GM12878 (cell line): ENCODE measurements around the gene ATP5ME. TPM values are rescaled to one million over a fixed set of nuclear protein-coding genes. Genes with fewer than 3 reads are reported as not detected.

Experiments used
- BMI1 ChIP-seq: fragments of 450-650 bp; IDR thresholded peaks from 2 replicates; pipeline ENCODE4 v1.6.1; 2016; ENCODE audit warnings: mild to moderate bottlenecking, moderate library complexity, borderline replicate concordance
- GABPA ChIP-seq: IDR thresholded peaks from 2 replicates; pipeline ENCODE4 v1.6.1; 2014; ENCODE audit warnings: antibody characterized with exemption, low read depth, mild to moderate bottlenecking, inconsistent platforms
- KLF5 ChIP-seq: fragments of 450-650 bp; IDR thresholded peaks from 2 replicates; pipeline ENCODE4 v1.6.1; 2014; ENCODE audit warnings: mild to moderate bottlenecking; ENCODE audit not compliant: partially characterized antibody
- LARP7 ChIP-seq: fragments of 450-650 bp; IDR thresholded peaks from 2 replicates; pipeline ENCODE4 v1.6.1; 2017; ENCODE audit warnings: mild to moderate bottlenecking
- NBN ChIP-seq: fragments of 450-650 bp; IDR thresholded peaks from 2 replicates; pipeline ENCODE4 v1.6.1; 2016
- NR2F1 ChIP-seq: fragments of 450-650 bp; conservative IDR thresholded peaks from 2 replicates; pipeline ENCODE4 v1.6.1; 2017; ENCODE audit warnings: mild to moderate bottlenecking
- NRF1 ChIP-seq: conservative IDR thresholded peaks from 2 replicates; pipeline ENCODE4 v1.6.1; 2011; ENCODE audit warnings: mild to moderate bottlenecking, low read depth, low read length, improper control_type of control experiment
- PML ChIP-seq: IDR thresholded peaks from 2 replicates; pipeline ENCODE4 v1.6.1; 2012; ENCODE audit warnings: low read length, inconsistent platforms
- RAD21 ChIP-seq: IDR thresholded peaks from 2 replicates; pipeline ENCODE4 v1.6.1; 2011; ENCODE audit warnings: mild to moderate bottlenecking, low read depth, low read length, moderate library complexity; ENCODE audit not compliant: insufficient read depth
- REST ChIP-seq: IDR thresholded peaks from 2 replicates; pipeline ENCODE4 v1.6.1; 2012; ENCODE audit warnings: mild to moderate bottlenecking, low read depth, low read length
- SREBF1 ChIP-seq: IDR thresholded peaks from 2 replicates; pipeline ENCODE4 v1.6.1; 2012; ENCODE audit warnings: mild to moderate bottlenecking, low read length
- SUPT20H ChIP-seq: IDR thresholded peaks from 2 replicates; pipeline ENCODE4 v1.6.1; 2011; ENCODE audit warnings: low read depth, mild to moderate bottlenecking, low read length, moderate library complexity, borderline replicate concordance; ENCODE audit not compliant: control insufficient read depth
- ZBTB11 ChIP-seq: fragments of 450-650 bp; formaldehyde crosslinking; IDR thresholded peaks from 2 replicates; pipeline ENCODE4 v1.5.0; 2022; ENCODE audit warnings: mild to moderate bottlenecking, missing genetic modification characterization
- ZZZ3 ChIP-seq: IDR thresholded peaks from 2 replicates; pipeline ENCODE4 v1.6.1; 2011; ENCODE audit warnings: low read depth; ENCODE audit not compliant: control insufficient read depth, insufficient read length
- polyA plus RNA-seq, 11 experiments: library from polyadenylated mRNA; depleted of rRNA in 4 of 11; unstranded in 6 of 11; stranded (reverse) in 5 of 11; fragments of >200 nt; fragmentation: Nextera tagmentation in 4 of 11; fragmentation: Illumina TruSeq in 1 of 11; extraction: Ambion mirVana in 4 of 11; extraction: Trizol in 1 of 11; gene quantifications; 1 replicate in 1 of 11; 2 replicates in 10 of 11; pipeline versions ENCODE4 v1.2.1 to v1.2.3, GENCODE V29; 2011 to 2016; ENCODE audit warnings: inconsistent platforms in 2 of 11, missing spikeins in 2 of 11, low read depth in 1 of 11
- total RNA-seq, 4 experiments: library from RNA; depleted of rRNA in 3 of 4; stranded (reverse); fragments of >200 nt in 3 of 4; fragmentation: Illumina TruSeq in 1 of 4; extraction: Trizol in 1 of 4; gene quantifications; 2 replicates each; pipeline versions ENCODE4 v1.2.1 to v1.2.3, GENCODE V29; 2013 to 2021
- TF ChIP-seq, protein P1 (sequence below): fragments of 450-650 bp; conservative IDR thresholded peaks from 2 replicates; pipeline ENCODE4 v1.6.1; 2017; ENCODE audit warnings: mild to moderate bottlenecking, moderate library complexity
- TF ChIP-seq, protein P2 (sequence below): fragments of 150-350 bp; IDR thresholded peaks from 2 replicates; pipeline ENCODE4 v1.6.1; 2014; ENCODE audit warnings: mild to moderate bottlenecking, low read depth, low read length
- TF ChIP-seq, protein P3 (sequence below): fragments of 450-650 bp; IDR thresholded peaks from 2 replicates; pipeline ENCODE4 v1.6.1; 2017; ENCODE audit warnings: mild to moderate bottlenecking

The ATP5ME gene
- total and polyA plus RNA-seq, 10 of the 15 experiments (the other 5 are each of a cell fraction or from before 2014, with no cell fraction given) = 279 to 2,374 (median 509) TPM

GRCh38 chr4:705278-706082 lies 31.4 kb upstream of the ATP5ME start, which contains the start of gene PCGF3 (continued):
- TF ChIP-seq, protein P1, sequence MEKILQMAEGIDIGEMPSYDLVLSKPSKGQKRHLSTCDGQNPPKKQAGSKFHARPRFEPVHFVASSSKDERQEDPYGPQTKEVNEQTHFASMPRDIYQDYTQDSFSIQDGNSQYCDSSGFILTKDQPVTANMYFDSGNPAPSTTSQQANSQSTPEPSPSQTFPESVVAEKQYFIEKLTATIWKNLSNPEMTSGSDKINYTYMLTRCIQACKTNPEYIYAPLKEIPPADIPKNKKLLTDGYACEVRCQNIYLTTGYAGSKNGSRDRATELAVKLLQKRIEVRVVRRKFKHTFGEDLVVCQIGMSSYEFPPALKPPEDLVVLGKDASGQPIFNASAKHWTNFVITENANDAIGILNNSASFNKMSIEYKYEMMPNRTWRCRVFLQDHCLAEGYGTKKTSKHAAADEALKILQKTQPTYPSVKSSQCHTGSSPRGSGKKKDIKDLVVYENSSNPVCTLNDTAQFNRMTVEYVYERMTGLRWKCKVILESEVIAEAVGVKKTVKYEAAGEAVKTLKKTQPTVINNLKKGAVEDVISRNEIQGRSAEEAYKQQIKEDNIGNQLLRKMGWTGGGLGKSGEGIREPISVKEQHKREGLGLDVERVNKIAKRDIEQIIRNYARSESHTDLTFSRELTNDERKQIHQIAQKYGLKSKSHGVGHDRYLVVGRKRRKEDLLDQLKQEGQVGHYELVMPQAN = peak; percentile 68
- TF ChIP-seq SREBF1 (0 out of 2 replicates have a peak, but pooled peaks have one; percentile 33), REST (no peak), GABPA (no peak), ZZZ3 (no peak), NBN (no peak; the same call in 1 of the 2 replicates), BMI1 (no peak), KLF5 (no peak), PML (no peak), NR2F1 (peak; percentile 98), SUPT20H (no peak), NRF1 (peak; percentile 54), ZBTB11 (CRISPR knock-in tag) (no peak), RAD21 (no peak), LARP7 (peak; percentile 78)
- TF ChIP-seq, protein P2, sequence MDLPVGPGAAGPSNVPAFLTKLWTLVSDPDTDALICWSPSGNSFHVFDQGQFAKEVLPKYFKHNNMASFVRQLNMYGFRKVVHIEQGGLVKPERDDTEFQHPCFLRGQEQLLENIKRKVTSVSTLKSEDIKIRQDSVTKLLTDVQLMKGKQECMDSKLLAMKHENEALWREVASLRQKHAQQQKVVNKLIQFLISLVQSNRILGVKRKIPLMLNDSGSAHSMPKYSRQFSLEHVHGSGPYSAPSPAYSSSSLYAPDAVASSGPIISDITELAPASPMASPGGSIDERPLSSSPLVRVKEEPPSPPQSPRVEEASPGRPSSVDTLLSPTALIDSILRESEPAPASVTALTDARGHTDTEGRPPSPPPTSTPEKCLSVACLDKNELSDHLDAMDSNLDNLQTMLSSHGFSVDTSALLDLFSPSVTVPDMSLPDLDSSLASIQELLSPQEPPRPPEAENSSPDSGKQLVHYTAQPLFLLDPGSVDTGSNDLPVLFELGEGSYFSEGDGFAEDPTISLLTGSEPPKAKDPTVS = no peak
- TF ChIP-seq, protein P3, sequence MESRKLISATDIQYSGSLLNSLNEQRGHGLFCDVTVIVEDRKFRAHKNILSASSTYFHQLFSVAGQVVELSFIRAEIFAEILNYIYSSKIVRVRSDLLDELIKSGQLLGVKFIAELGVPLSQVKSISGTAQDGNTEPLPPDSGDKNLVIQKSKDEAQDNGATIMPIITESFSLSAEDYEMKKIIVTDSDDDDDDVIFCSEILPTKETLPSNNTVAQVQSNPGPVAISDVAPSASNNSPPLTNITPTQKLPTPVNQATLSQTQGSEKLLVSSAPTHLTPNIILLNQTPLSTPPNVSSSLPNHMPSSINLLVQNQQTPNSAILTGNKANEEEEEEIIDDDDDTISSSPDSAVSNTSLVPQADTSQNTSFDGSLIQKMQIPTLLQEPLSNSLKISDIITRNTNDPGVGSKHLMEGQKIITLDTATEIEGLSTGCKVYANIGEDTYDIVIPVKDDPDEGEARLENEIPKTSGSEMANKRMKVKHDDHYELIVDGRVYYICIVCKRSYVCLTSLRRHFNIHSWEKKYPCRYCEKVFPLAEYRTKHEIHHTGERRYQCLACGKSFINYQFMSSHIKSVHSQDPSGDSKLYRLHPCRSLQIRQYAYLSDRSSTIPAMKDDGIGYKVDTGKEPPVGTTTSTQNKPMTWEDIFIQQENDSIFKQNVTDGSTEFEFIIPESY = no peak
